ENCODE results near the gene SUGCT. TPM values are rescaled to one million over a fixed set of nuclear protein-coding genes. Genes with fewer than 3 reads are reported as not detected.

The SUGCT gene
- total RNA-seq, result 0.65 and 1.5 TPM in 2 replicates

DNA sequence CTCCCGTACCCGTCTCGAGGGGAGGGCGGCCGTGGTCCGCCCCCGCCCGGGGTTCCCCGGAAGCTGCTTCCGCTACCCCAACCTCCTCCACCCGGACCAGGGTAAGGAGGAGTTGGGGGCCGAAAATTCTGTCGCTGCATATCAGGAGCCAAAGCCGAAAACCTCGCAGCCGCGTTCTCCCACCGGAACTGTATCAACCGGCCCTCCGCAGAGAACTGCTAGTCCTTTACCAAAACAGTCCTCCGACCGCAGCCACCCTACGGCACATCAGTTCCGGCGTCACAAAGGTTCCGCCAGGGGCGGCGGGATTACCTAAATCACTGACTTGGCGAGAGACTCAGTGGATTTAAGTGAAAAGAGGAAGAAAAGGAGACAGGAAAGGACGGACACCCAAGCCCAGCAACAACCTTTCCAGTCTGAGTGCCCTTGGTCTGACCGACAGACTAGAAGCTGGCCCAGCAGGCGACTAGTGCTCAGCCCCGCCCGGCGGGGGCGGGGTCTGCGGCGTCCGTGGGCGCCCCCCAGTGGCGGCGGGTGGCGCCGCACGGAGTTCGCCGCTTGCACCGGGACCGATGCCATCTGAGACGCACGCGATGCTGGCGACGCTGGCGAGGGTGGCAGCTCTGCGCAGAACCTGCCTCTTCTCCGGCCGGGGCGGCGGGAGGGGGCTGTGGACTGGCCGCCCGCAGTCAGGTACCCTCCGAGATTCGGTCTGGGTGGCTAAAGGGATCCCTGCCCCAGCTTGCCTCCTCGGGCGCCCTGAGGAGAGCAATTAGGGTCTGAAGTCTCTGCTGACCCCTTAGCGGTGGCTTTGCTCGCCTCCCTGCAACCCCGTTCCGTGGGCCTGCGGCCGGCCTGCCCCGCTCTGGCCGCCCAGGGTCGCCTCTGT, at the start of gene SUGCT, which contains the start of gene MPLKIP:
Gene SUGCT (plus strand): TSS at position 578 of the 889 bp plus-strand sequence.
Gene MPLKIP (minus strand): TSS at position 195 of the 889 bp plus-strand sequence. CDS start 55 bp downstream, at position 140.

Other genes with a start within 250 kb of the SUGCT start
- 33.1 and 42.5 TPM in 2 replicates for gene CDK13, start 184.7 kb upstream of the SUGCT start, total RNA-seq
- 18.4 and 20.3 TPM in 2 replicates for gene MPLKIP, start 383 bp upstream of the SUGCT start, total RNA-seq

Data from dermis lymphatic vessel endothelial cell (primary cell).